H1 (cell line): Measurements from ENCODE around the gene SNCAIP. TPM values are rescaled to one million over a fixed set of nuclear protein-coding genes. Genes with fewer than 3 reads are reported as not detected.

Experiments used
- CTCF ChIA-PET: fragments of 300-600 bp; sonication (Branson Sonifier 250); formaldehyde crosslinking; loops from one replicate; lab custom pipeline; 2021; ENCODE audit not compliant: partially characterized antibody; lab: Charles Lee
- POLR2A ChIA-PET: fragments of 300-600 bp; sonication (Branson Sonifier 250); formaldehyde crosslinking; loops from one replicate; lab custom pipeline; 2021; ENCODE audit warnings: inconsistent platforms; ENCODE audit not compliant: partially characterized antibody; lab: Charles Lee
- DNase-seq, 2 experiments: peaks; one replicate each; pipeline versions ENCODE4 v3.0.0 to v3.0.0-alpha.2; 2010 to 2022; ENCODE audit warnings: low spot score in 2 of 2, low read depth in 1 of 2, mixed read lengths in 1 of 2
- FAIRE-seq: peaks from 2 replicates; lab custom pipeline; 2011; peaks lifted over from hg19 to GRCh38; lab: Jason Lieb, UNC
- H2AFZ ChIP-seq: 2 replicates; pipeline ENCODE4 v1.8.1; 2012; ENCODE audit warnings: low read length, inconsistent platforms
- H2AK5ac ChIP-seq: 2 replicates; pipeline ENCODE4 v1.6.1; 2013; ENCODE audit warnings: low read depth, low read length
- H2BK120ac ChIP-seq: replicated peaks from 2 replicates; pipeline ENCODE3; 2013; ENCODE audit warnings: low read depth, low read length, inconsistent platforms
- H2BK12ac ChIP-seq: 2 replicates; pipeline ENCODE4 v1.6.1; 2013; ENCODE audit warnings: low read depth, low read length
- H2BK15ac ChIP-seq: 2 replicates; pipeline ENCODE4 v1.6.1; 2013; ENCODE audit warnings: low read length
- H2BK20ac ChIP-seq: 2 replicates; pipeline ENCODE4 v1.6.1; 2013; ENCODE audit warnings: low read length
- H2BK5ac ChIP-seq: 2 replicates; pipeline ENCODE4 v1.6.1; 2013; ENCODE audit warnings: low read depth, low read length
- H3K14ac ChIP-seq: 2 replicates; pipeline ENCODE4 v1.6.1; 2013; ENCODE audit warnings: inconsistent platforms; ENCODE audit not compliant: insufficient read length
- H3K18ac ChIP-seq: 2 replicates; pipeline ENCODE4 v1.6.1; 2013; ENCODE audit warnings: low read length; ENCODE audit errors: extremely low read depth
- H3K23ac ChIP-seq: 2 replicates; pipeline ENCODE4 v1.6.1; 2013; ENCODE audit warnings: inconsistent platforms; ENCODE audit not compliant: insufficient read length
- H3K23me2 ChIP-seq: 2 replicates; pipeline ENCODE4 v1.6.1; 2013; ENCODE audit warnings: low read depth, low read length
- H3K27ac ChIP-seq: 2 replicates; pipeline ENCODE4 v1.6.1; 2011; ENCODE audit warnings: low read depth, low read length, inconsistent platforms
- H3K27me3 ChIP-seq, 4 experiments: replicated peaks in 1 of 4; 1 replicate in 1 of 4; 2 replicates in 3 of 4; pipeline versions ENCODE4 v1.6.1 to v1.8.1; 2011 to 2013; ENCODE audit warnings: low read length in 3 of 4, mild to moderate bottlenecking in 3 of 4, inconsistent platforms in 2 of 4, mixed read lengths in 2 of 4, moderate library complexity in 1 of 4; ENCODE audit not compliant: control insufficient read depth in 3 of 4, insufficient read depth in 3 of 4; ENCODE audit errors: extremely low read depth in 1 of 4
- H3K36me3 ChIP-seq, 4 experiments: 2 replicates each; pipeline versions ENCODE4 v1.6.1 to v1.8.1; 2011 to 2013; ENCODE audit warnings: mild to moderate bottlenecking in 4 of 4, low read length in 3 of 4, moderate library complexity in 2 of 4, control low read depth in 1 of 4, inconsistent platforms in 1 of 4; ENCODE audit not compliant: insufficient read depth in 4 of 4, control insufficient read depth in 2 of 4
- H3K4ac ChIP-seq: replicated peaks from 2 replicates; pipeline ENCODE3; 2013; ENCODE audit warnings: low read length, low read depth, mixed read lengths, inconsistent platforms; ENCODE audit not compliant: insufficient read length
- H3K4me1 ChIP-seq, 4 experiments: replicated peaks in 1 of 4; 1 replicate in 1 of 4; 2 replicates in 3 of 4; pipeline versions ENCODE4 v1.6.1 to v1.8.1; 2011 to 2013; ENCODE audit warnings: low read length in 3 of 4, inconsistent platforms in 2 of 4, mixed read lengths in 1 of 4; ENCODE audit not compliant: insufficient read depth in 4 of 4, control insufficient read depth in 3 of 4
- H3K4me2 ChIP-seq, 2 experiments: 2 replicates each; pipeline versions ENCODE4 v1.6.1 to v1.8.1; 2011 to 2013; ENCODE audit warnings: low read depth in 2 of 2, low read length in 2 of 2, control low read depth in 1 of 2, inconsistent platforms in 1 of 2, mild to moderate bottlenecking in 1 of 2; ENCODE audit not compliant: insufficient read depth in 1 of 2
- H3K4me3 ChIP-seq, 4 experiments: fragments of 200-600, 300-600 bp in 1 of 4; sonication (generic), shearing (Covaris generic), sonication (Bioruptor Twin) in 1 of 4; 2 replicates each; pipeline versions ENCODE4 v1.5.1 to v1.8.1; 2011 to 2016; ENCODE audit warnings: low read length in 4 of 4, low read depth in 3 of 4, control low read depth in 2 of 4, inconsistent platforms in 2 of 4, mild to moderate bottlenecking in 2 of 4, mixed read lengths in 1 of 4, moderate library complexity in 1 of 4; ENCODE audit not compliant: insufficient read depth in 2 of 4; ENCODE audit errors: extremely low read depth in 1 of 4
- H3K56ac ChIP-seq: replicated peaks from 2 replicates; pipeline ENCODE3; 2013; ENCODE audit warnings: low read depth, mild to moderate bottlenecking, mixed read lengths, low read length, inconsistent platforms; ENCODE audit not compliant: insufficient read length
- H3K79me1 ChIP-seq: 2 replicates; pipeline ENCODE4 v1.6.1; 2013; ENCODE audit warnings: low read depth, low read length, control low read depth
- H3K79me2 ChIP-seq, 2 experiments: 2 replicates each; pipeline versions ENCODE4 v1.6.1 to v1.8.1; 2012 to 2013; ENCODE audit warnings: low read length in 2 of 2, mild to moderate bottlenecking in 2 of 2, inconsistent platforms in 1 of 2; ENCODE audit not compliant: insufficient read depth in 2 of 2, control insufficient read depth in 1 of 2
- H3K9ac ChIP-seq, 4 experiments: replicated peaks in 1 of 4; 1 replicate in 1 of 4; 2 replicates in 3 of 4; pipeline versions ENCODE4 v1.6.1 to v1.8.1; 2011 to 2013; ENCODE audit warnings: low read depth in 3 of 4, low read length in 3 of 4, control low read depth in 2 of 4, mild to moderate bottlenecking in 2 of 4, moderate library complexity in 2 of 4, inconsistent platforms in 1 of 4; ENCODE audit errors: extremely low read depth in 1 of 4
- H3K9me3 ChIP-seq, 2 experiments: 2 replicates each; pipeline versions ENCODE4 v1.6.1 to v1.8.1; 2012 to 2013; ENCODE audit warnings: mild to moderate bottlenecking in 2 of 2, moderate library complexity in 2 of 2, control low read depth in 1 of 2, inconsistent platforms in 1 of 2, low read depth in 1 of 2, low read length in 1 of 2, mixed read lengths in 1 of 2; ENCODE audit not compliant: insufficient read depth in 2 of 2
- H4K20me1 ChIP-seq, 2 experiments: replicated peaks in 1 of 2; 2 replicates each; pipeline versions ENCODE3 to v1.8.1; 2011 to 2013; ENCODE audit warnings: inconsistent platforms in 2 of 2, low read length in 2 of 2, mild to moderate bottlenecking in 1 of 2; ENCODE audit not compliant: insufficient read depth in 2 of 2, control insufficient read depth in 1 of 2
- H4K5ac ChIP-seq: 2 replicates; pipeline ENCODE4 v1.6.1; 2013; ENCODE audit warnings: low read length, low read depth, mixed read lengths, inconsistent platforms; ENCODE audit not compliant: insufficient read length
- H4K8ac ChIP-seq: 2 replicates; pipeline ENCODE4 v1.8.0; 2013; ENCODE audit warnings: mild to moderate bottlenecking, moderate library complexity, low read length, inconsistent platforms; ENCODE audit not compliant: insufficient read depth; ENCODE audit errors: extremely low read depth
- H4K91ac ChIP-seq: replicated peaks from 2 replicates; pipeline ENCODE3; 2013; ENCODE audit warnings: low read length, mixed read lengths, inconsistent platforms; ENCODE audit not compliant: insufficient read length
- BRCA1 ChIP-seq: IDR thresholded peaks from 2 replicates; pipeline ENCODE4 v1.6.1; 2012; ENCODE audit warnings: low read depth, low read length, improper control_type of control experiment
- CBX5 ChIP-seq: fragments of 300-800, 300-1000 bp; sonication (generic); IDR thresholded peaks from 2 replicates; pipeline ENCODE4 v1.7.1; 2016; ENCODE audit warnings: antibody characterized with exemption, low read length, low read depth
- CEBPB ChIP-seq: IDR thresholded peaks from 2 replicates; pipeline ENCODE4 v1.6.1; 2012; ENCODE audit warnings: low read depth, low read length
- CHD1 ChIP-seq: IDR thresholded peaks from 2 replicates; pipeline ENCODE4 v1.6.1; 2012; ENCODE audit warnings: low read depth, low read length, improper control_type of control experiment
- EZH2 ChIP-seq: fragments of 200-600 bp; sonication (generic); IDR thresholded peaks from 2 replicates; pipeline ENCODE4 v1.7.1; 2012; ENCODE audit warnings: low read depth, mild to moderate bottlenecking, moderate library complexity, low read length, inconsistent platforms; ENCODE audit not compliant: severe bottlenecking
- HDAC2 ChIP-seq, 2 experiments: fragments of 300-600 bp in 1 of 2; sonication (generic) in 1 of 2; IDR thresholded peaks; 2 replicates each; pipeline ENCODE4 v1.6.1; 2011 to 2012; ENCODE audit warnings: low read depth in 2 of 2, low read length in 2 of 2, mild to moderate bottlenecking in 2 of 2, moderate library complexity in 2 of 2, borderline replicate concordance in 1 of 2, inconsistent platforms in 1 of 2
- MAFK ChIP-seq: IDR thresholded peaks from 2 replicates; pipeline ENCODE4 v1.6.1; 2012; ENCODE audit warnings: low read depth, mild to moderate bottlenecking, improper control_type of control experiment, low read length
- NANOG ChIP-seq: IDR thresholded peaks from 2 replicates; pipeline ENCODE4 v1.6.1; 2011; ENCODE audit warnings: low read length, low read depth, mild to moderate bottlenecking, inconsistent platforms; ENCODE audit not compliant: insufficient read depth, poor library complexity, severe bottlenecking
- NRF1 ChIP-seq: IDR thresholded peaks from 2 replicates; pipeline ENCODE4 v1.6.1; 2011; ENCODE audit warnings: mild to moderate bottlenecking, low read depth, low read length, improper control_type of control experiment
- POU5F1 ChIP-seq: IDR thresholded peaks from 2 replicates; pipeline ENCODE4 v1.6.1; 2011; ENCODE audit warnings: low read depth, mild to moderate bottlenecking, low read length, moderate library complexity
- RFX5 ChIP-seq: IDR thresholded peaks from 2 replicates; pipeline ENCODE4 v1.6.1; 2011; ENCODE audit warnings: low read depth, low read length, improper control_type of control experiment, borderline replicate concordance
- SRF ChIP-seq: IDR thresholded peaks from 2 replicates; pipeline ENCODE4 v1.6.1; 2011; ENCODE audit warnings: mild to moderate bottlenecking, low read depth, low read length, moderate library complexity
- TBP ChIP-seq: IDR thresholded peaks from 2 replicates; pipeline ENCODE4 v1.6.1; 2011; ENCODE audit warnings: low read depth, low read length, improper control_type of control experiment
- ZNF274 ChIP-seq: IDR thresholded peaks from 2 replicates; pipeline ENCODE4 v1.7.0; 2012; ENCODE audit warnings: low read length, borderline replicate concordance; ENCODE audit errors: extremely low read depth
- WGBS, 2 experiments: shearing (Covaris generic) in 1 of 2; methylation state at CpG; one replicate each; pipeline versions ENCODE4 v1.1.6 to v1.1.7; 2013 to 2015; ENCODE audit warnings: low lambda C conversion rate in 2 of 2, mixed read lengths in 2 of 2, inconsistent platforms in 1 of 2, low coverage in 1 of 2, missing lambda C conversion rate in 1 of 2; ENCODE audit not compliant: insufficient replicate concordance in 2 of 2, insufficient coverage in 1 of 2, insufficient read length in 1 of 2; ENCODE audit errors: extremely low coverage in 1 of 2, missing lambda C conversion rate in 1 of 2; 5-methylcytosine and 5-hydroxymethylcytosine counted together
- polyA plus RNA-seq, 7 experiments: library from polyadenylated mRNA; depleted of rRNA in 3 of 7; stranded (reverse) in 5 of 7; unstranded in 2 of 7; fragments of >200 nt in 5 of 7; fragments of 200-250 nt in 2 of 7; gene quantifications; 1 replicate in 5 of 7; 2 replicates in 1 of 7; 4 replicates in 1 of 7; pipeline versions ENCODE4 v1.2.1 to v1.2.3, GENCODE V29; 2011 to 2013; ENCODE audit warnings: missing spikeins in 2 of 7, mixed read lengths in 2 of 7
- total RNA-seq: library from RNA; stranded (reverse); fragmentation: NEBNext Ultra II Directional; extraction: Animal tissue kit (Norgen Biotek cat#: 25700); gene quantifications from 2 replicates; pipeline ENCODE4 v1.2.1, GENCODE V29; 2021

Gene SNCAIP
- total and polyA plus RNA-seq, 2 of the 8 experiments (the other 6 are each of a cell fraction or from before 2014, with no cell fraction given), result 3.9 to 9.0 TPM

- Histone ChIP-seq H3K9ac (no peak overlapping the region), H4K8ac (no peak overlapping the region), H3K4me3 (no peak overlapping the region), H3K36me3 (no peaks in the 10 kb centered on the region), H4K20me1 (no peaks in the 10 kb centered on the region), H2BK15ac (no peak overlapping the region), H2AK5ac (no peak overlapping the region), H4K5ac (no peak overlapping the region), H3K4me1 (0 out of 7 replicates have a peak, but pooled peaks cover 0 to 3% (median 0%) of the 10 kb centered on the region in 4 experiments), H3K9me3 (no peaks in the 10 kb centered on the region), H2BK5ac (no peak overlapping the region), H3K27ac (no peak overlapping the region), H3K23me2 (no peaks in the 10 kb centered on the region), H2BK12ac (no peak overlapping the region), H3K79me2 (no peaks in the 10 kb centered on the region), H3K18ac (no peak overlapping the region), H2AFZ (no peak overlapping the region), H2BK20ac (no peak overlapping the region), H3K4ac (no peak overlapping the region), H3K23ac (no peak overlapping the region), H4K91ac (no peak overlapping the region), H3K56ac (no peak overlapping the region), H2BK120ac (no peak overlapping the region), H3K27me3 (no peaks in the 10 kb centered on the region), H3K4me2 (no peak overlapping the region), H3K14ac (no peak overlapping the region), H3K79me1 (no peaks in the 10 kb centered on the region)
- CTCF ChIA-PET, result interaction anchor here (0.8 to 1.4 kb wide), 3 partner anchors 9 to 126 kb away, joined by 3 to 4 read pairs (median 3); no protein-coding TSS in a partner anchor
- DNase-seq (no peak), FAIRE-seq (no peak)
- WGBS, 2 experiments, result 77% methylated on average over 2 of the region's 2 CpGs; no CpG with 5 or more reads in 1 of the 2 experiments
- POLR2A ChIA-PET, result no interaction called here
- TF ChIP-seq MAFK, result no peak
- no peak for TF ChIP-seq SRF
- TF ChIP-seq ZNF274, result no peak
- no peak for TF ChIP-seq HDAC2 (IDR thresholded peaks at IDR 0.05; ENCODE audit: borderline replicate concordance in 1 of 2, low read depth in 2 of 2, low read length in 2 of 2)
- no peak for TF ChIP-seq CBX5
- no peak for TF ChIP-seq NRF1
- no peak for TF ChIP-seq CEBPB
- TF ChIP-seq POU5F1, result no peak
- no peak for TF ChIP-seq TBP
- no peak for TF ChIP-seq NANOG
- no peak for TF ChIP-seq BRCA1
- TF ChIP-seq CHD1, result no peak
- TF ChIP-seq RFX5, result no peak
- TF ChIP-seq EZH2, result no peak
Measured at GRCh38 chr5:122321921-122322320, 9.9 kb downstream of the SNCAIP start.
